Fibroblast of villous mesenchyme (primary cell): Measurements from ENCODE around the gene PRKCE. TPM values are rescaled to one million over a fixed set of nuclear protein-coding genes. Genes with fewer than 3 reads are reported as not detected.

ENCODE experiments used
- DNase-seq: peaks from one replicate; pipeline ENCODE4 v3.0.0-alpha.2; 2010; ENCODE audit warnings: low read depth
- H3K4me3 ChIP-seq: 2 replicates; pipeline ENCODE4 v1.5.1; 2011; ENCODE audit warnings: low read depth, mild to moderate bottlenecking, low read length
- CTCF ChIP-seq: IDR thresholded peaks from 2 replicates; pipeline ENCODE4 v1.5.1; 2012; ENCODE audit warnings: low read depth, mild to moderate bottlenecking, low read length; ENCODE audit not compliant: insufficient read depth
- total RNA-seq: library from RNA; depleted of rRNA; stranded (reverse); fragments of >200 nt; gene quantifications from 2 replicates; pipeline ENCODE4 v1.2.3, GENCODE V29; 2012

PRKCE gene
- total RNA-seq, 1 donor: 27.2 TPM

- no peak for DNase-seq
- no peak overlapping the region for H3K4me3 ChIP-seq
- TF ChIP-seq CTCF: no peak
These were observed 322.0 kb downstream of the PRKCE start for GRCh38 chr2:45973426-45973825.

DNA sequence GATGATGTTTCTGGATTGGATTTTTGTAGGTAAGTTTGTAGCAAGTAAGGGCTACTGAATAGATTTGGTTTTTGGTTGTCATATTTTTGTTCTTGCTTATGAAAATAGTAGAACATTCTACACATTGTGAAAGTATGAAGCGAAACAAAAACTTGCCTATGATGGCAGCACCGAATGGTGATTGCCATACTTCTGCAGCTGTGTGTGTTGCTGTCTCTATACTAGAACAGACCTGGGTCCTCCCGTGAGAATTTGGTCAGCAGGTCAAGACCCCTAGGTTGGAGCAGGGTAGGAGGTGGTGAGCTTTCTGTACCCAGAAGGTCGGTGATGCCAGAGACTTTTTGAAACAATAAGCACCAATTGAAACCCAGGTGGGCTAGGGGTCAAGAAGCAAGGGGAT lies 322.6 kb downstream of the PRKCE start:
- TF ChIP-seq CTCF: no peak
- no peak for DNase-seq
- H3K4me3 ChIP-seq: no peak overlapping the region

DNA sequence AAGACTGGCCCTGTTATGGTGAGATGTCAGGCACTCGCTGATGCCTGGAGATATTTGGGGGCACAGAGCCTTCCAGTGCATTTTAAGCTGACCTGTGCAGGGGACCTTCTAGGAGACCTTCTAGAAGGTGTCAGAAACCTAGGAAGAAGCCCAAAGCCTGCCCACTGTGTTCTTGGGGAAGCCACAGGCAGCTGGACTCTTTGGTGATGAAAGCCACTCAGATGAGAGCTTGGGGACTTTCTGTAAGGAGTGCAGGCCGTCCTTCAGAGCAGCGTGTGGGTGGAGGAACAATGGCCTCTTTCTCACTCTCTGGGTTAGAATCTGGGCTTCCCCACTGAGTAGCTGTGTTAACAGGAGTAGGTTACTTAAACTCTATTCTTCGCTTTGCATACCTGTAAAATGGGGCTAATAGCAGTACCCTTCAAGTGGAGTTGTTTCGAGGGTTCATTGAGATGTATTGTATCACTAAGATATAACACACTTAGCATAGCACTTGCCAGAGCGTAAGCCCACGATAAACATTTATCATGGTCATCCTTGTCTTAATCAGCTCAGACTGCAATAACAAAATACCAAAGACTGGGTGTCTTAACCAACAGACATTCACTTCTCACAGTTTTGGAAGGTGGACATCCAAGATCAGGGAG lies 323.4 kb downstream of the PRKCE start:
- DNase-seq: no peak
- no peak for TF ChIP-seq CTCF
- no peak overlapping the region for H3K4me3 ChIP-seq

DNA sequence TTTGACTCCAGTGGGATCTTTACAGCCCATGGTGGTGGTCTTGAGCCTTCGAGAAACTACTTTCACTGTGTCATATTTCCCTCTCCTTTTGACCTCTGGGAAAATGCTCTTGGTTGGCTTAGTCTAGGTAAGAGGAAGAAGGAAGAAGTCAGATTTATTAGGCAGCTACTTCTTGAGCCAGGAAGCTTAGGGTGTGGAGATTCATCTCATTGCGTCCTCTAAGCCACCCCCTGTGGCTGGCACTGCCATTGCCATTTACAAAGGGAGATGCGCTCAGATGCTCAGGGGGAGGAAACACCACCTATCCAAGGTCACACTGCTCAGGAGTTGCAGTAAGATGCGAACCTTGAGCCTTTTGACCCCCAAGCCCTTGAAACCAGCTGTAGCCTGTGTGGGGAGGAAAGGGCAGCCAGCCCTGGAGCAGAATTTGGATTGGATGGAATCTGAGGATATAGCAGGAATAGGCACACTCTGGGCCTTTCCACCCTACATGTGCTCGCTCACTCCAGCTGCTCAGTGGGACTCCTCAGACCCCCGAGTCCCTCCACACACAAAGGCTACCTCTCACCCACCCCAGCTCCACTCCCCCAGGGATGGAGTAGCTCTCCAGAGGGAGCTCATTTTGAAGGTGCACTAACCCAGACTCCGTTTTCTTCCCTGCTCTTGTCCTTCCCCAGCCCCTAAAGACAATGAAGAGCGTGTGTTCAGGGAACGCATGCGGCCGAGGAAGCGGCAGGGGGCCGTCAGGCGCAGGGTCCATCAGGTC lies 324.5 kb downstream of the PRKCE start:
- no peak for DNase-seq
- H3K4me3 ChIP-seq: no peak overlapping the region
- TF ChIP-seq CTCF: no peak

GRCh38 chr2:45978302-45978859 lies 326.9 kb downstream of the PRKCE start:
- TF ChIP-seq CTCF: no peak
- DNase-seq: no peak
- no peak overlapping the region for H3K4me3 ChIP-seq

DNA sequence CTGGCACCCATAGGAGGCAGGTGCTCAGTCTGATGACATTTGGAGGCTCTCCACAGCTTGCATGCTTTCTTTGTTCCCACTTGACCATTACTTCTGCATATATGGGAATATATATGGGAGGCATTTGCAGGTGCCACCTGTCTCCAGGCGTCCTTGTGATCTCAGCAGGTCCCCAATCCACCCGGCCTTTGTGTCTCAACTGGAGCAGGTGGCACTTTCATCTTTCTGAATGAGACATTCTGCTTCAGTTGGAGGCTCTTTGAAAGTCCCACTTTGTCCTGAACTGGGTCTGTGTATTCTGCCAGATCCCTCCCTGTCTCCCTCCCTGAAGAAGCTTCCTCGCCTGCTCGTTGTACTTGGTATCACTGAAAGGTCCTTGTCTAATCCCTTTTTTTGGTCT lies 327.6 kb downstream of the PRKCE start:
- no peak overlapping the region for H3K4me3 ChIP-seq
- no peak for DNase-seq
- no peak for TF ChIP-seq CTCF
